Fibroblast of villous mesenchyme (primary cell): ENCODE data around the gene DYNLT2. TPM values are rescaled to one million over a fixed set of nuclear protein-coding genes. Genes with fewer than 3 reads are reported as not detected.

Source experiments
- DNase-seq: peaks from one replicate; pipeline ENCODE4 v3.0.0-alpha.2; 2010; ENCODE audit warnings: low read depth
- H3K4me3 ChIP-seq: 2 replicates; pipeline ENCODE4 v1.5.1; 2011; ENCODE audit warnings: low read depth, mild to moderate bottlenecking, low read length
- CTCF ChIP-seq: IDR thresholded peaks from 2 replicates; pipeline ENCODE4 v1.5.1; 2012; ENCODE audit warnings: low read depth, mild to moderate bottlenecking, low read length; ENCODE audit not compliant: insufficient read depth
- total RNA-seq: library from RNA; depleted of rRNA; stranded (reverse); fragments of >200 nt; gene quantifications from 2 replicates; pipeline ENCODE4 v1.2.3, GENCODE V29; 2012

DYNLT2 gene
- total RNA-seq, 1 donor = 1.3 TPM

GRCh38 chr6:169788809-169789145, 37.4 kb upstream of the DYNLT2 start:
- DNase-seq = no peak
- no peak for TF ChIP-seq CTCF
- H3K4me3 ChIP-seq = no peak overlapping the region

GRCh38 chr6:169787797-169788196, 36.4 kb upstream of the DYNLT2 start:
- no peak for DNase-seq
- no peak overlapping the region for H3K4me3 ChIP-seq
- TF ChIP-seq CTCF = no peak

GRCh38 chr6:169786349-169786748, 35.0 kb upstream of the DYNLT2 start:
- DNase-seq = no peak
- TF ChIP-seq CTCF = no peak
- no peak overlapping the region for H3K4me3 ChIP-seq

- no peak overlapping the region for H3K4me3 ChIP-seq
- no peak for DNase-seq
These were observed 34.2 kb upstream of the DYNLT2 start for GRCh38 chr6:169785566-169785965.

GRCh38 chr6:169784821-169785340, 33.5 kb upstream of the DYNLT2 start:
- no peak for TF ChIP-seq CTCF
- DNase-seq = no peak
- H3K4me3 ChIP-seq = no peak overlapping the region

More at GRCh38 chr6:169785566-169785965, 34.2 kb upstream of the DYNLT2 start:
- TF ChIP-seq CTCF = no peak

GRCh38 chr6:169783971-169784820, 32.8 kb upstream of the DYNLT2 start:
- H3K4me3 ChIP-seq = no peak overlapping the region
- no peak for TF ChIP-seq CTCF
- peak; percentile 23 for DNase-seq

- no peak for DNase-seq
- no peak for TF ChIP-seq CTCF
- H3K4me3 ChIP-seq = no peak overlapping the region
These were observed 32.0 kb upstream of the DYNLT2 start for GRCh38 chr6:169783401-169783800.
